Vagina (tissue), 2 donors: Measurements from ENCODE around the gene EIF4H.

ENCODE experiments used
- POLR2A ChIP-seq, 2 donors: fragments of 450-650 bp; IDR thresholded peaks; one replicate each; pipeline ENCODE4 v1.6.1; 2017; ENCODE audit warnings: antibody characterized with exemption in 2 of 2, mild to moderate bottlenecking in 2 of 2, moderate library complexity in 2 of 2
- POLR2AphosphoS5 ChIP-seq, 2 donors: sonication (generic); formaldehyde crosslinking; IDR thresholded peaks; one replicate each; pipeline ENCODE4 v1.9.0; 2017; ENCODE audit warnings: antibody characterized with exemption in 2 of 2, mild to moderate bottlenecking in 2 of 2, low read depth in 1 of 2; ENCODE audit not compliant: insufficient read depth in 1 of 2
- TF ChIP-seq, protein P1 (sequence below), 3 experiments: fragments of 450-650 bp in 2 of 3; fragments of 200-600 bp in 1 of 3; sonication (generic) in 1 of 3; IDR thresholded peaks; one replicate each; pipeline ENCODE4 v1.5.1; 2017 to 2019; ENCODE audit warnings: antibody characterized with exemption in 3 of 3, mild to moderate bottlenecking in 2 of 3, moderate library complexity in 2 of 3

DNA sequence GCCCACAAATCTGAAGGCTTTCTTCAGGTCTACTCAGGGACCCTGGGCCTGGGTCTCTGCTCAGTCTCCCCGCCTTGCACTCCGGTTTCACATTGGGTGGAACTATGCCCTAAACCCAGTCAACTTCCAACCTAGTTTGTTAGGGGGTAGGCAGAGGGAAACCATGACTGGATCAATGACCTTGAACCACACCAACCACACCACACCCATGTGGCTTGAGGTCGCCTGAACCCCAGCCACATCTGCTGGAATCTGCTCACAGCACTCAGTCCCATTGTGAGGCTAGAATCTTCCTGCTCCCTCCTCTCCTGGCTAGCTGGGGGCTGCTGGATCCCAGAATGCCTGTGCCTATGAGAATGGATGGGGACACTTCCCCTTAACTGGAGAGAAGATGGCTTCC, 62.1 kb downstream of the EIF4H start:
- TF ChIP-seq POLR2AphosphoS5 (IDR thresholded peaks at IDR 0.05; ENCODE audit: insufficient read depth in 1 of 2, low read depth in 1 of 2) (no peak), POLR2A (IDR thresholded peaks at IDR 0.05) (no peak)
- TF ChIP-seq, protein P1, sequence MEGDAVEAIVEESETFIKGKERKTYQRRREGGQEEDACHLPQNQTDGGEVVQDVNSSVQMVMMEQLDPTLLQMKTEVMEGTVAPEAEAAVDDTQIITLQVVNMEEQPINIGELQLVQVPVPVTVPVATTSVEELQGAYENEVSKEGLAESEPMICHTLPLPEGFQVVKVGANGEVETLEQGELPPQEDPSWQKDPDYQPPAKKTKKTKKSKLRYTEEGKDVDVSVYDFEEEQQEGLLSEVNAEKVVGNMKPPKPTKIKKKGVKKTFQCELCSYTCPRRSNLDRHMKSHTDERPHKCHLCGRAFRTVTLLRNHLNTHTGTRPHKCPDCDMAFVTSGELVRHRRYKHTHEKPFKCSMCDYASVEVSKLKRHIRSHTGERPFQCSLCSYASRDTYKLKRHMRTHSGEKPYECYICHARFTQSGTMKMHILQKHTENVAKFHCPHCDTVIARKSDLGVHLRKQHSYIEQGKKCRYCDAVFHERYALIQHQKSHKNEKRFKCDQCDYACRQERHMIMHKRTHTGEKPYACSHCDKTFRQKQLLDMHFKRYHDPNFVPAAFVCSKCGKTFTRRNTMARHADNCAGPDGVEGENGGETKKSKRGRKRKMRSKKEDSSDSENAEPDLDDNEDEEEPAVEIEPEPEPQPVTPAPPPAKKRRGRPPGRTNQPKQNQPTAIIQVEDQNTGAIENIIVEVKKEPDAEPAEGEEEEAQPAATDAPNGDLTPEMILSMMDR (IDR thresholded peaks at IDR 0.05), result no peak
